NT2/D1 (cell line): ENCODE measurements around the gene UBE3D.

Experiments used
- SUZ12 ChIP-seq: IDR thresholded peaks from 2 replicates; pipeline ENCODE4 v1.6.1; 2011; ENCODE audit not compliant: insufficient read length, insufficient read depth; ENCODE audit errors: extremely low read depth
- YY1 ChIP-seq: IDR thresholded peaks from 2 replicates; pipeline ENCODE4 v1.6.1; 2011; ENCODE audit not compliant: insufficient read length, insufficient read depth
- ZNF274 ChIP-seq: IDR thresholded peaks from 2 replicates; pipeline ENCODE4 v1.6.1; 2011; ENCODE audit warnings: mild to moderate bottlenecking, low read depth, low read length

- no peak for TF ChIP-seq ZNF274
- TF ChIP-seq YY1: no peak
- TF ChIP-seq SUZ12: no peak
These were observed 193.5 kb downstream of the UBE3D start for GRCh38 chr6:82872185-82872584.
